Activated naive CD4-positive, alpha-beta T cell treated with anti-CD3 and anti-CD28 coated beads for 36 hours (primary cell): ENCODE results near the gene PCP2. TPM values are rescaled to one million over a fixed set of nuclear protein-coding genes. Genes with fewer than 3 reads are reported as not detected.

Source experiments
- CTCF ChIA-PET: fragments of 350-600 bp; sonication (Branson Sonifier 250); formaldehyde crosslinking; loops from one replicate; lab custom pipeline; 2021; ENCODE audit warnings: antibody characterized with exemption; lab: Charles Lee
- DNase-seq: peaks from one replicate; pipeline ENCODE4 v3.0.0-alpha.2; 2020
- H3K27ac Mint-ChIP-seq: one replicate; pipeline ENCODE4 v1.8.0; 2021; ENCODE audit warnings: mild to moderate bottlenecking, mixed read lengths
- H3K27me3 Mint-ChIP-seq: one replicate; pipeline ENCODE4 v1.8.0; 2021; ENCODE audit warnings: low read depth, mixed read lengths
- H3K36me3 Mint-ChIP-seq: one replicate; pipeline ENCODE4 v1.8.0; 2021; ENCODE audit warnings: low read depth, mixed read lengths
- H3K4me1 Mint-ChIP-seq: one replicate; pipeline ENCODE4 v1.8.0; 2021; ENCODE audit warnings: low read depth, mixed read lengths
- H3K4me3 Mint-ChIP-seq: one replicate; pipeline ENCODE4 v1.8.0; 2021; ENCODE audit warnings: mild to moderate bottlenecking, moderate library complexity, mixed read lengths
- H3K9me3 Mint-ChIP-seq: one replicate; pipeline ENCODE4 v1.8.0; 2021; ENCODE audit warnings: mixed read lengths
- intact Hi-C: fragments of 100-400 bp; cut with micrococcal nuclease; formaldehyde crosslinking; loops from one replicate; pipeline ENCODE4 v1.15.1; 2023
- total RNA-seq, 2 experiments: library from RNA; stranded (reverse); gene quantifications; one replicate each; pipeline ENCODE4 v1.2.3, GENCODE V29; 2021

The PCP2 gene
- total RNA-seq, 2 experiments from 2014 or later, result 0.64 TPM; not detected in 1

DNA sequence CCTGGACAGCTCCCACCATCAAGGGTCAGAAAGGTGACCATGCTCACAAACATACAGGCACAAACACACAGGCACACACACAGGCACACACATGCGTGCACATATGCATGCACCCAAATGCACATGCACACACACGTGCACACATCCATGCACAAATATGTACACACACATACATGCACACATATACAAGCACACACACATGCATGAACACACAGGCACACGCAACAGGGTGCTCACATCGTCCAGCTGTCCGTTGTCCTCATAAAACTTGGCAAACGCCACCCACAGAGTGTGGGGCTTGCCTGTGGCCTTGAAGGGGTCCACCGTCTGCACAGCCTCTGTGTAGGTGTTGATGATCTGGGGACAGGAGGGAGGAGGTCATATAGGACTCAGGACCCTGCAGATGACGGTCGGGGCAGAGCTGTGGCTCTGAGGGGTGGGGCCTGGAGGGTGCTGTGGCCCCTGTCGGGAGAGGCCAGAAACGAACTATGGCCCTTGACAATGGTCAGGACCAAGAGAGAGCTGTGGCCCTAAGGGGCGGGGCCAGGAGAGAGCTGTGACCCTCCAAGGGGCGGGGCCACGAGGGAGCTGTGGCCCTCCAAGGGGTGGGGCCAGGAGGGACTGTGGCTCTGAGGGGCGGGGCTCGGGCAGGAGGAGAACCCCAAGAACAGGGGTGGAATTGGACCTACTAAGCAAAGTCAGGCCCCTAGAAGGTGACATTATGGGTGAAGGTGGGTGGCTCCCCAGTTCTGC, 10.4 kb downstream of the PCP2 start:
- no peak overlapping the region for H3K4me3 Mint-ChIP-seq
- no peaks in the 10 kb centered on the region for H3K9me3 Mint-ChIP-seq
- peaks cover 13% of the 10 kb centered on the region for H3K4me1 Mint-ChIP-seq
- no peaks in the 10 kb centered on the region for H3K27me3 Mint-ChIP-seq
- intact Hi-C loops, result no loop called here
- H3K36me3 Mint-ChIP-seq, result peaks cover 26% of the 10 kb centered on the region
- H3K27ac Mint-ChIP-seq, result no peak overlapping the region
- DNase-seq, result no peak
- CTCF ChIA-PET, result interaction anchor here (1.4 kb wide), 1 partner anchor 55 kb away, joined by 3 read pairs; no protein-coding TSS in a partner anchor

DNA sequence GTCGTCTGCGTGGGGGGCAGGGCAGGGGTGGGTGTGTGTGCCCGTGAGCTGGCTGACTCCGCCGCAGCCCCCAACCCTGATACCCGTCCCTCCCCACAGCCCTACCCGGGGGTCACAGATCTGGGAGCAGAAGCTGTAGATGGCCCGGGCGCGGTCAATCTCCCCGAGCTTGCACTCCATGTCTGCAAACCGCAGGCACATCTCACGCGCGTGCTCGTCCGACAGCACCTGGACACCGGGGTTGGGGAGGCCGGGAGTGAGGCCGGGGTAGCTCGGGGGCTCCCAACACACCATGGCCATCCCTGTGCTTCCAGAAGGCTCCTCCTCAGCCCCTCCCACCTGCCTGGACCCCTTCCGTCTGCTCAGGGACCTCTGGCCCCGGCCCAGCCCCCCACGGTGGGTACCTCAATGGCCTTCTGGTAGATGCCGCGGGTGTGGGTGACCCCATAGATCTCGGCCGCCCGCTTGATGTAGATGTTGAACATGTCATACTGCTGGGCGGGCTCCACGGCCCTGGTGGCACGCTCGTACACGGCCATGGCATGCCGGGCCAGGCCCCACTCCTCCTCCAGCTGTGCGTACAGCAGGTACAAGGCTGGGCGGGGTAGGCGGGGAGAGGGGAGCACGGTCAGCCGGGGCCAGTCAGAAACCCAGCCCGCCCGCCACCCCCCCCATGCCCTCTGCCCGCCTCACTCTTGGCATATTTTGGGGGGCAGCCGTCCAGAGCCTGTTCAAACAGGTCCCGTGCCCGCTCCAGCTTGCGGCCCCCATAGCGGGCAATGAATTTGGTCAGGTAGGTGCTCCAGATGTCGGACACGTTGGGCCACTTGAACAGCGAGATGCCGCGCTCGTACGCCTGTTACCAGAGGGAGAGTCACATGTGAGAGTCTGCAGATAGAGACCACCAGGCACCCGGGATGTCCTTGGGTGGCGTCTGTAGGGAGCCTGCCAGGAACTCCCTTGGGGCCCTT, 12.8 kb downstream of the PCP2 start:
- DNase-seq, result no peak
- CTCF ChIA-PET, result interaction anchor here (1.0 kb wide), 1 partner anchor 159 kb away, joined by 3 read pairs; no protein-coding TSS in a partner anchor
- Mint-ChIP-seq H3K27ac (no peak overlapping the region), H3K27me3 (no peaks in the 10 kb centered on the region), H3K9me3 (no peaks in the 10 kb centered on the region), H3K36me3 (peaks cover 28% of the 10 kb centered on the region), H3K4me3 (no peak overlapping the region), H3K4me1 (no peaks in the 10 kb centered on the region)
- intact Hi-C loops, result no loop called here

DNA sequence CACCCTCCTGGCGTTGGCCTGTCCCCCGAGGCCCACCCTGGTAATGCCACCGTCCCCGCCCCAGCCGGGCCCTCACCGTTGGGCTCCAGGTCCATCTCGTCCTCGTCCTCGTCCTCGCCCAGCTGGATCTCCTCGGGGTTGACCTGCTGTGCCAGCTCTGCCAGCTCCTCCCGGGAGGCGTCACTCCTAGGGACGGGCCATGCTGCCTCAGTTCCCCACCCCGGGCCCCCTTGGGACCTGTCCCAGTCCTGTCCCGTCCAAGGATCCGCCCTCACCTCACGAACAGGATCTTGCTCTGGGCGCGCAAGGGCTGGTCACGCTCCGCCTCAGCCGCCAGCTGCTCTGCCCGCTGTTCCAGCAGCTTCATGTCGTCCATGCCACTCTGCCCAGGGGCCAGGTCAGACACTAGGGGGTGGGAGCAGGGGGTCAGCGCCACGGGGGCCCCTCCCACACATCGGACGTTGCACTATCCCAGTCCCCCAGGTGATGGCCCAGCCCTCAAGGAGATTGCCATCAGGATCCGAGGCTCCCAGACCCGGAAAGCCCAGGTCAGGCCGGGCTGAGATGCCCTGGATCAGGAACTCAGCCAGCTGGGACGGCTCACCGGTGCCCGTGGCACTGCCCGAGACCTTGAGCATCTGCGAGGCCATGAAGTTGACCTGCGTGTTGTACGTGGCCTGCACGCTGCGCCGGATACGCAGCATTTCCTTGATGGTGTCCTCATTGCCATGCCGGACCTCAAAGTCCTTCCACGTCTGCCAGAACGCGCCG, 13.7 kb downstream of the PCP2 start:
- no peak for DNase-seq
- H3K4me3 Mint-ChIP-seq, result no peak overlapping the region

DNA sequence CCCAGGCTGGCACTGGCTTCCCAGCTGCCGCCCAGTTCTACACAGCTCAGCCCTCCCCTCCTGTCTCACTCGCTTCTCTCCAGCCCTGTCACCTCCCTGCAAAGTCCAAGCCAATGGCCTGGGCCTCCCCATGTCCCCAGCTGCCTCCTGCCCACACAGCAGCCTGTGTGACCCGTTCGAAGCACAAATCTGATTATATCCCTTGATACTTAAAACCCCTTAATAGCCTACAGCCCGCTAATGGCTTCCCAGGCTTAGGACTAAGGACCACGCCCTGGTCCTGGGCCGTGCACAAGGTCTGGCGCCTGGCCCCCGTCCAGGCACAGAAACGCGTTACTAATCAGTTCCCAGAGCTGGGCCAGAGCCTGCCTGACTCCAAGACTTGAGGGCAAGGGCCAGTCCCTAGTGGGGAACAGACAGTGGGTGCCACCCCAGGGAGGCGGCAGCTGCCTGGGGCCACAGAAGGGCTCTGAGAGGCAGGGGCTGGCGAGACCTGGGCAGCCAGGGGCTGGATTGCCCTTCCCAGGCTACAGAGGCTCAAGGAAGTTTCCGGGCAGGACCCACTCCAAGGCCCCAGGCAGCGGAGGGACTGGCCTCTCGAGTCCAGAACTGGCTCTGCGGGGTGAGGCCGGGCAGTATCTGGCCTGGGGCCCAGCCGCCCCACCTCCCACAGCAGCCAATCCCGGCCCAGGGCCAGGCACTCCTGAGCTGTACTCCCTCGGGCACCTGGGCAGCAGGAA, 14.6 kb downstream of the PCP2 start:
- Mint-ChIP-seq H3K4me1 (no peaks in the 10 kb centered on the region), H3K9me3 (no peaks in the 10 kb centered on the region), H3K36me3 (peaks cover 27% of the 10 kb centered on the region), H3K4me3 (no peak overlapping the region), H3K27ac (no peak overlapping the region), H3K27me3 (no peaks in the 10 kb centered on the region)
- no peak for DNase-seq
- intact Hi-C loops, result no loop called here
- CTCF ChIA-PET, result no interaction called here

More for the DNA sequence above, 13.7 kb downstream of the PCP2 start:
- intact Hi-C loops, result no loop called here
- Mint-ChIP-seq H3K36me3 (peaks cover 28% of the 10 kb centered on the region), H3K27me3 (no peaks in the 10 kb centered on the region), H3K9me3 (no peaks in the 10 kb centered on the region), H3K4me1 (no peaks in the 10 kb centered on the region), H3K27ac (no peak overlapping the region)
- CTCF ChIA-PET, result interaction anchor here (1.0 kb wide), 1 partner anchor 160 kb away, joined by 3 read pairs; no protein-coding TSS in a partner anchor

DNA sequence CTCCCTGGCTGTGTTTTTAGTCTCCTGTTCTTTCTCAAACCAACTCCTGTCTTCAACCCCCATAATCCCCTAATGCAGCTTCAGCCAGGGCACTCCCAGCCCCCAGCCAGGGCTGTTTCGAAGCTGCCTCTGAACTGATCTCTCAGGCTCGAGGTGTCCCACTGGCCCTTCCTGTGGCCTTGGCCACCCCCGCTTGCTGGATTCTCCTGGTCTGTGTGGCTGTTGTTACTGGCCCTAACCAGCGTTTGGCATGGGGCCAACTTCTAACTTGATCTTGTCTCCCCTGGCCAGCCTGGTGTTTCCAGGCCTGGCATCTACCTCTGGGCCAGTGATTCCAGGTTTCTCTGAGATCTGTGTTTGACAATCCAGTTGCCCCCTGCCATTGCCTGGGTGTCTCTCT, 15.2 kb downstream of the PCP2 start:
- no peak for DNase-seq
- no peaks in the 10 kb centered on the region for H3K27me3 Mint-ChIP-seq
- no peaks in the 10 kb centered on the region for H3K4me1 Mint-ChIP-seq
- intact Hi-C loops, result no loop called here
- no peak overlapping the region for H3K4me3 Mint-ChIP-seq
- CTCF ChIA-PET, result no interaction called here
- H3K9me3 Mint-ChIP-seq, result no peaks in the 10 kb centered on the region
- H3K36me3 Mint-ChIP-seq, result peaks cover 27% of the 10 kb centered on the region
- H3K27ac Mint-ChIP-seq, result no peak overlapping the region

DNA sequence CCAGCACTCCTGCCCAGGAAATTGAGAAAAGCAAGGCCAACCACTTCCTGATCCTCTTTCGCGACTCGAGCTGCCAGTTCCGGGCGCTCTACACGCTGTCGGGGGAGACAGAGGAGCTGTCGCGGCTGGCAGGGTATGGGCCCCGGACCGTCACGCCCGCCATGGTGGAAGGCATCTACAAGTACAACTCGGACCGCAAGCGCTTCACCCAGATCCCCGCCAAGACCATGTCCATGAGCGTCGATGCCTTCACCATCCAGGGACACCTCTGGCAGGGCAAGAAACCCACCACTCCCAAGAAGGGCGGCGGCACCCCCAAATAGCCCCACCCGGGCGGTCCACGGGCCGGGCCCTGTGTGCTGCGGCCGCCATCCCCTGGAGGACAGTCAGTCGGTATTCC, 15.8 kb downstream of the PCP2 start:
- intact Hi-C loops, result no loop called here
- Mint-ChIP-seq H3K27me3 (no peaks in the 10 kb centered on the region), H3K9me3 (no peaks in the 10 kb centered on the region), H3K27ac (no peak overlapping the region), H3K4me1 (no peaks in the 10 kb centered on the region), H3K36me3 (peaks cover 22% of the 10 kb centered on the region), H3K4me3 (no peak overlapping the region)
- CTCF ChIA-PET, result no interaction called here
- no peak for DNase-seq

DNA sequence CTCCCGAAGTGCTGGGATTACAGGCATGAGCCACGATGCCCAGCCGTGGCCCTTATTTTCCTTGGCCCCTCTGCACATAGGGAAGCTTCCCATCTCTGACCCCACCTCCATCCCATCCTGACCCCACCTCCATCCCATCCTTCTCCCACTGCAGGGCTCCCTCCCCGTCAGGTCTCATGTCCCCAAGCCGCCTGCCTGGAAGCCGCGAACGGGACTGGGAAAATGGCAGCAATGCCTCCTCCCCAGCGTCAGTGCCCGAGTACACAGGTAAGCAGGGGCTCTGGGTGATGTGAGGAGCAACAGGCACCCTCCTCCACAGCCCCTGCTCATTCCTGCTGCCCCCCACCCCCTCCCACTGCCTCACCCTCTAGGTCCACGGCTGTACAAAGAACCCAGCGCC, 16.3 kb downstream of the PCP2 start:
- no peaks in the 10 kb centered on the region for H3K4me1 Mint-ChIP-seq
- H3K36me3 Mint-ChIP-seq, result peaks cover 22% of the 10 kb centered on the region
- CTCF ChIA-PET, result no interaction called here
- H3K27ac Mint-ChIP-seq, result no peak overlapping the region
- no peaks in the 10 kb centered on the region for H3K9me3 Mint-ChIP-seq
- H3K27me3 Mint-ChIP-seq, result no peaks in the 10 kb centered on the region
- intact Hi-C loops, result no loop called here
- no peak for DNase-seq
- H3K4me3 Mint-ChIP-seq, result no peak overlapping the region

DNA sequence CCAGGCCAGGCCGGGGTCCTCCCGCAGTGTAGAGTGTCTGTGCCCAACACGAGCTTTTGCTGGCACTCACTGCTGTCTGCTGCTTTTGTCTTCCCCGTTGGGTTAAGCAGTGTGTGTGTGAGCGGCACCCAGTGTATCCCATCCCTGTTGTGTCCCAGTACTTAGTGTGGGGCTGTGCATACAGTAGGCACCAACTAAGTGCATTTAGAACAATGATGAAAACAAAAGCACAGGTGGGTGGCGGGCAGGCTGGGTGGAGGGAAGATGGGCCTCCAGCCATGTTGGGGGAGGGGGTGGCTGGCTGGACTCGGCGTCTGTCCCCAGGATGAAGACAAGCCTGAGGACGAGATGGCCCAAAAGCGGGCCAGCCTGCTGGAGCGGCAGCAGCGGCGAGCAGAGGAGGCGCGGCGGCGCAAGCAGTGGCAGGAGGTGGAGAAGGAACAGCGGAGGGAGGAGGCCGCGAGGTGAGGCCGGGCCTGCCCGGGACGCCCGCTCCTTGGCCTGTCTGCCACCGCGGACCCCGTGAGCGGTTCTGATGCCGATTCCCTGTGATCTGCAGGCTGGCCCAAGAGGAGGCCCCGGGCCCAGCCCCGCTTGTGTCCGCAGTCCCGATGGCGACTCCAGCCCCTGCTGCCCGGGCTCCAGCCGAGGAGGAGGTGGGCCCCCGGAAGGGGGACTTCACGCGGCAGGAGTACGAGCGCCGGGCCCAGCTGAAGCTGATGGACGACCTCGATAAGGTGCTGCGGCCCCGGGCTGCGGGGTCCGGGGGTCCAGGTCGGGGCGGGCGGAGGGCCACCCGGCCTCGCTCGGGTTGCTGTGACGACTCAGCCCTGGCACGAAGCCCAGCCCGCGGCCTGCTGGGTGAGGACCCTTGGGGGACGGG, 18.4 kb downstream of the PCP2 start:
- no peaks in the 10 kb centered on the region for H3K27me3 Mint-ChIP-seq
- DNase-seq, result no peak
- intact Hi-C loops, result no loop called here
- no peaks in the 10 kb centered on the region for H3K4me1 Mint-ChIP-seq
- peaks cover 16% of the 10 kb centered on the region for H3K36me3 Mint-ChIP-seq
- H3K9me3 Mint-ChIP-seq, result no peaks in the 10 kb centered on the region
- H3K4me3 Mint-ChIP-seq, result no peak overlapping the region
- H3K27ac Mint-ChIP-seq, result no peak overlapping the region
- CTCF ChIA-PET, result interaction anchor here (1.0 kb wide), 1 partner anchor 47 kb away, joined by 6 read pairs; no protein-coding TSS in a partner anchor

DNA sequence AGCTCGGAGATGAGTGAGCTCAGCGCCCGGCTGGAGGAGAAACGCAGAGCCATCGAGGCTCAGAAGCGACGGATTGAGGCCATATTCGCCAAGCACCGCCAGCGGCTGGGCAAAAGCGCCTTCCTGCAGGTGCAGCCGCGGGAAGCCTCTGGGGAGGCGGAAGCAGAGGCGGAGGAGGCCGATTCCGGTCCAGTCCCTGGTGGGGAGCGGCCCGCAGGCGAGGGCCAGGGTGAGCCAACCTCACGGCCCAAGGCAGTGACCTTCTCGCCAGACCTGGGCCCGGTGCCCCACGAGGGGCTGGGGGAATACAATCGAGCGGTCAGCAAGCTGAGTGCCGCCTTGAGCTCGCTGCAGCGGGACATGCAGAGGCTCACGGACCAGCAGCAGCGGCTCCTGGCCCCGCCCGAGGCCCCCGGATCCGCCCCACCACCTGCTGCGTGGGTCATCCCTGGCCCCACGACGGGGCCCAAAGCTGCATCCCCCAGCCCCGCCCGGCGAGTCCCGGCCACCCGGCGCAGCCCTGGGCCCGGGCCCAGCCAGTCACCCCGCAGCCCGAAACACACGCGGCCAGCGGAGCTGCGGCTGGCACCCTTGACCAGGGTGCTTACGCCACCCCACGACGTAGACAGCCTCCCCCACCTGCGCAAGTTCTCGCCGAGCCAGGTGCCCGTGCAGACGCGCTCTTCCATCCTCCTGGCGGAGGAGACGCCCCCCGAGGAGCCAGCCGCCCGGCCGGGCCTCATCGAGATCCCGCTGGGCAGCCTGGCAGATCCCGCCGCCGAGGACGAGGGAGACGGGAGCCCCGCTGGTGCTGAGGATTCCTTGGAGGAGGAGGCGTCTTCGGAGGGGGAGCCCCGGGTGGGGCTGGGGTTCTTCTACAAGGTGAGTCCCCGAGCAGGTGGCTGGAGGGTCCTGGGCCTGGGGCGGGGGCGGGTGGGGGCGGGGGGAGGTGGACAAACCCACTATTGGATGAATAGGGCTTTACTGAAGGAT, 20.9 kb downstream of the PCP2 start:
- intact Hi-C loops, result no loop called here
- Mint-ChIP-seq H3K27me3 (no peaks in the 10 kb centered on the region), H3K4me3 (no peak overlapping the region), H3K36me3 (peaks cover 6% of the 10 kb centered on the region), H3K27ac (no peak overlapping the region), H3K9me3 (no peaks in the 10 kb centered on the region), H3K4me1 (no peaks in the 10 kb centered on the region)
- CTCF ChIA-PET, result interaction anchor here (1.1 kb wide), 1 partner anchor 44 kb away, joined by 3 read pairs; no protein-coding TSS in a partner anchor
- no peak for DNase-seq
